OCI-LY7 (cell line): Measurements from ENCODE around the gene PEAK3.

Experiments
- EZH2phosphoT487 ChIP-seq: fragments of 200-600 bp; sonication (generic); IDR thresholded peaks from 2 replicates; pipeline ENCODE4 v1.6.1; 2018; ENCODE audit warnings: low read depth, borderline replicate concordance, mild to moderate bottlenecking, mixed run types, antibody characterized with exemption, low read length, moderate library complexity, mixed read lengths
- TF ChIP-seq, protein P1 (sequence below): fragments of 200-600 bp; sonication (generic); conservative IDR thresholded peaks from 2 replicates; pipeline ENCODE4 v1.5.1; 2014; ENCODE audit warnings: mild to moderate bottlenecking, antibody characterized with exemption, low read length, moderate library complexity, mixed read lengths

DNA sequence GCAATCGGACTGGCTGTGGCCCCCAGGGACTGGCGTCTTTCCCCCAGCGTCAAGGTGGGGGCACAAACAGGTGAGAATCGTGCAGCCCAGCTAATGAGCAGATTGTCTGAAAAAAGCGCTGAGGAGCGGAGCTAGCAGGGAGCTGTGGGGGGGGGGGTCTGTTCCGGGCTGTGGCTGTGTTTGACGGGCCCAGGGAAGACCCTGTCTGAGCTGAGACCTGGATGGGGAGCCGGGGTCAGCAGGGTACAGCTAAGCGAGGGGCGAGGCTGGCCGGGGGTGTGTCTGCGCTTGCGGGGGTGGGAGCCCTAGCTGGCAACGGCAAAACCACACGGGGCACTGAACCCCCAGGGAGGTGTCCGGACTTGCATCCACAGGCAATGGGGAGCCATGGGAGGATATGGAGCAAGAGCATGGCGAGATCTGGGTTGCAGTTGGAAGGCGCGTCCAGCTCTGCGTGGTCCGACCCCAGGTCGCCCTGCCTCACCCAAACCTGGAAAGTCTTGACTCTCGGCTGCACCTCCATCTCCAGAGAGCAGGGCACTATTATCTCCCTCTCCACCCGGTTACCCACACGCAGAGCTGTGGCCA lies 21.3 kb upstream of the PEAK3 start:
- TF ChIP-seq, protein P1, sequence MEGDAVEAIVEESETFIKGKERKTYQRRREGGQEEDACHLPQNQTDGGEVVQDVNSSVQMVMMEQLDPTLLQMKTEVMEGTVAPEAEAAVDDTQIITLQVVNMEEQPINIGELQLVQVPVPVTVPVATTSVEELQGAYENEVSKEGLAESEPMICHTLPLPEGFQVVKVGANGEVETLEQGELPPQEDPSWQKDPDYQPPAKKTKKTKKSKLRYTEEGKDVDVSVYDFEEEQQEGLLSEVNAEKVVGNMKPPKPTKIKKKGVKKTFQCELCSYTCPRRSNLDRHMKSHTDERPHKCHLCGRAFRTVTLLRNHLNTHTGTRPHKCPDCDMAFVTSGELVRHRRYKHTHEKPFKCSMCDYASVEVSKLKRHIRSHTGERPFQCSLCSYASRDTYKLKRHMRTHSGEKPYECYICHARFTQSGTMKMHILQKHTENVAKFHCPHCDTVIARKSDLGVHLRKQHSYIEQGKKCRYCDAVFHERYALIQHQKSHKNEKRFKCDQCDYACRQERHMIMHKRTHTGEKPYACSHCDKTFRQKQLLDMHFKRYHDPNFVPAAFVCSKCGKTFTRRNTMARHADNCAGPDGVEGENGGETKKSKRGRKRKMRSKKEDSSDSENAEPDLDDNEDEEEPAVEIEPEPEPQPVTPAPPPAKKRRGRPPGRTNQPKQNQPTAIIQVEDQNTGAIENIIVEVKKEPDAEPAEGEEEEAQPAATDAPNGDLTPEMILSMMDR, result no peak
- TF ChIP-seq EZH2phosphoT487, result no peak
